ENCODE data around the gene SLC35F2.
"Not testable (repeated sequence)": the region's sequence is repeated elsewhere in the genome, so short reads cannot be mapped to it uniquely, and the experiment has no call there.

Gene SLC35F2

GRCh38 chr11:107791343-107792048 lies 67.1 kb downstream of the SLC35F2 start:
- DNase-seq (ENCODE audit: low read depth in 1 of 2, low spot score in 1 of 2), result no peak

GRCh38 chr11:107789767-107790166 lies 68.8 kb downstream of the SLC35F2 start:
- no peak for DNase-seq (ENCODE audit: low read depth in 1 of 2, low spot score in 1 of 2)

- no peak for DNase-seq (ENCODE audit: low read depth in 1 of 2, low spot score in 1 of 2)
Measured at GRCh38 chr11:107787733-107788132, 70.9 kb downstream of the SLC35F2 start.

GRCh38 chr11:107785401-107785800 lies 73.2 kb downstream of the SLC35F2 start:
- peak; percentile 2 to 6 for DNase-seq (ENCODE audit: low read depth in 1 of 2, low spot score in 1 of 2)

- no peak for DNase-seq (ENCODE audit: low read depth in 1 of 2, low spot score in 1 of 2)
Measured at GRCh38 chr11:107783121-107783520, 75.5 kb downstream of the SLC35F2 start.

GRCh38 chr11:107780775-107781174 lies 77.8 kb downstream of the SLC35F2 start:
- DNase-seq (ENCODE audit: low read depth in 1 of 2, low spot score in 1 of 2), result no peak

- no peak for DNase-seq (ENCODE audit: low read depth in 1 of 2, low spot score in 1 of 2)
Measured at GRCh38 chr11:107780136-107780535, 78.5 kb downstream of the SLC35F2 start.

GRCh38 chr11:107778839-107779517 lies 79.6 kb downstream of the SLC35F2 start:
- DNase-seq (ENCODE audit: low read depth in 1 of 2, low spot score in 1 of 2), result no peak

- no peak for DNase-seq (ENCODE audit: low read depth in 1 of 2, low spot score in 1 of 2)
Measured at GRCh38 chr11:107777110-107777509, 81.5 kb downstream of the SLC35F2 start.

GRCh38 chr11:107776062-107776461 lies 82.5 kb downstream of the SLC35F2 start:
- DNase-seq (ENCODE audit: low read depth in 1 of 2, low spot score in 1 of 2), result no peak

- no peak for DNase-seq (ENCODE audit: low read depth in 1 of 2, low spot score in 1 of 2)
Measured at GRCh38 chr11:107770551-107770951, 88.0 kb downstream of the SLC35F2 start.

GRCh38 chr11:107769189-107769588 lies 89.4 kb downstream of the SLC35F2 start:
- no peak for DNase-seq (ENCODE audit: low read depth in 1 of 2, low spot score in 1 of 2)

- not testable (repeated sequence) for DNase-seq (ENCODE audit: low read depth in 1 of 2, low spot score in 1 of 2)
Measured at GRCh38 chr11:107758719-107759355, 99.8 kb downstream of the SLC35F2 start.

- DNase-seq (ENCODE audit: low read depth in 1 of 2, low spot score in 1 of 2), result no peak
Measured at GRCh38 chr11:107757661-107758060, 100.9 kb downstream of the SLC35F2 start.

GRCh38 chr11:107756553-107756952 lies 102.0 kb downstream of the SLC35F2 start:
- DNase-seq (ENCODE audit: low read depth in 1 of 2, low spot score in 1 of 2), result no peak

- DNase-seq (ENCODE audit: low read depth in 1 of 2, low spot score in 1 of 2), result no peak
Measured at GRCh38 chr11:107752949-107753822, 105.4 kb downstream of the SLC35F2 start.

GRCh38 chr11:107752508-107752907 lies 106.1 kb downstream of the SLC35F2 start:
- DNase-seq (ENCODE audit: low read depth in 1 of 2, low spot score in 1 of 2), result no peak

GRCh38 chr11:107751082-107751481 lies 107.5 kb downstream of the SLC35F2 start:
- DNase-seq (ENCODE audit: low read depth in 1 of 2, low spot score in 1 of 2), result no peak

GRCh38 chr11:107750313-107750712 lies 108.3 kb downstream of the SLC35F2 start:
- no peak for DNase-seq (ENCODE audit: low read depth in 1 of 2, low spot score in 1 of 2)

- DNase-seq (ENCODE audit: low read depth in 1 of 2, low spot score in 1 of 2), result no peak
Measured at GRCh38 chr11:107747622-107748021, 111.0 kb downstream of the SLC35F2 start.

- DNase-seq (ENCODE audit: low read depth in 1 of 2, low spot score in 1 of 2), result no peak
Measured at GRCh38 chr11:107744736-107745135, 113.9 kb downstream of the SLC35F2 start.

Measured in activated CD4-positive, alpha-beta T cell treated with anti-CD3 and anti-CD28 coated beads, Interleukin-2, amount 50 U/mL, for 24 hours (primary cell).